Right ventricle myocardium inferior (tissue), 1 donor: ENCODE data around the gene GRM6. TPM values are rescaled to one million over a fixed set of nuclear protein-coding genes. Genes with fewer than 3 reads are reported as not detected.

Source experiments
- ATAC-seq: fragments of 200-7000 bp; cut with Tn5 transposase; one replicate; pipeline ENCODE4 v1.9.1; 2020; ENCODE audit warnings: mild to moderate bottlenecking, moderate library complexity
- DNase-seq: peaks from one replicate; pipeline ENCODE4 v3.0.0; 2021; ENCODE audit errors: missing footprints
- intact Hi-C: fragments of 100-400 bp; cut with DNase I; formaldehyde crosslinking; loops from one replicate; pipeline ENCODE4 v1.11.0; 2022
- long read RNA-seq: library from polyadenylated mRNA; unstranded; transcript quantifications from one replicate; pipeline ENCODE4 v2.0.0, GENCODE V29; 2021
- total RNA-seq: library from RNA; stranded (reverse); fragmentation: NEBNext Ultra II Directional; extraction: Animal tissue kit (Norgen Biotek cat#: 25700); gene quantifications from one replicate; pipeline ENCODE4 v1.2.1, GENCODE V29; 2021
- donor health status: DM: no; HTN: yes; CAD: no; lungs with severe emphysema.

GRM6 gene
- not detected for total RNA-seq
- long read RNA-seq, result 0 reads

- DNase-seq, result no peak
- intact Hi-C loops, result no loop called here
- no peak for ATAC-seq
Measured at GRCh38 chr5:178994580-178995340, at the start of gene GRM6. TSS of gene GRM6 (minus strand) at chr5:178995320. CDS start at chr5:178994944, 376 bp downstream.

GRCh38 chr5:179044765-179045164 is 49.6 kb upstream of the GRM6 start:
- intact Hi-C loops, result no loop called here
- ATAC-seq (no peak), DNase-seq (no peak)

- DNase-seq (no peak), ATAC-seq (no peak)
- intact Hi-C loops, result no loop called here
Measured at GRCh38 chr5:179033004-179033580, 38.0 kb upstream of the GRM6 start.

GRCh38 chr5:179023528-179024189 is 28.5 kb upstream of the GRM6 start, which contains the start of gene ZNF879:
TSS of gene ZNF879 (plus strand) at chr5:179023804. CDS start at chr5:179025005, 1,201 bp downstream.
- peak; percentile 96 for DNase-seq
- intact Hi-C loops, result loop anchor here (1.0 to 2.0 kb wide), 2 partner anchors 37 to 82 kb away; partner anchors contain the start of genes ZNF354C and ZNF454
- peak; percentile 99 for ATAC-seq

GRCh38 chr5:179008667-179009066 is 13.5 kb upstream of the GRM6 start:
- no peak for ATAC-seq
- intact Hi-C loops, result no loop called here
- no peak for DNase-seq

- DNase-seq (no peak), ATAC-seq (no peak)
Measured at GRCh38 chr5:179006564-179006963, 11.4 kb upstream of the GRM6 start.

GRCh38 chr5:178998441-178998840 is 3.3 kb upstream of the GRM6 start:
- ATAC-seq, result no peak
- intact Hi-C loops, result no loop called here
- DNase-seq, result no peak

More at GRCh38 chr5:179006564-179006963, 11.4 kb upstream of the GRM6 start:
- intact Hi-C loops, result no loop called here

GRCh38 chr5:178997191-178997590 is 2.1 kb upstream of the GRM6 start:
- intact Hi-C loops, result no loop called here
- DNase-seq (no peak), ATAC-seq (no peak)

- DNase-seq (no peak), ATAC-seq (no peak)
- intact Hi-C loops, result no loop called here
Measured at GRCh38 chr5:178996156-178996555, 1.0 kb upstream of the GRM6 start.

- intact Hi-C loops, result no loop called here
- DNase-seq, result no peak
- no peak for ATAC-seq
Measured at GRCh38 chr5:178995341-178995690, 196 bp upstream of the GRM6 start.

GRCh38 chr5:178993955-178994579 is 1.1 kb downstream of the GRM6 start:
- DNase-seq (no peak), ATAC-seq (no peak)
- intact Hi-C loops, result no loop called here

GRCh38 chr5:178993236-178993765 is 1.8 kb downstream of the GRM6 start:
- intact Hi-C loops, result no loop called here
- DNase-seq (no peak), ATAC-seq (no peak)

GRCh38 chr5:178992291-178992895 is 2.7 kb downstream of the GRM6 start:
- ATAC-seq, result no peak
- intact Hi-C loops, result no loop called here

GRCh38 chr5:178991190-178992145 is 3.7 kb downstream of the GRM6 start:
- no peak for ATAC-seq
- DNase-seq, result no peak
- intact Hi-C loops, result no loop called here

More at GRCh38 chr5:178992291-178992895, 2.7 kb downstream of the GRM6 start:
- no peak for DNase-seq

- ATAC-seq (no peak), DNase-seq (no peak)
- intact Hi-C loops, result no loop called here
Measured at GRCh38 chr5:178990491-178990890, 4.6 kb downstream of the GRM6 start.

GRCh38 chr5:178989311-178989710 is 5.8 kb downstream of the GRM6 start:
- DNase-seq, result no peak
- intact Hi-C loops, result no loop called here
- ATAC-seq, result no peak

- DNase-seq (no peak), ATAC-seq (no peak)
- intact Hi-C loops, result no loop called here
Measured at GRCh38 chr5:178988436-178989220, 6.5 kb downstream of the GRM6 start.
